Inflammatory macrophage (primary cell): ENCODE measurements around the gene GALR2.
"Not testable (repeated sequence)": the region's sequence is repeated elsewhere in the genome, so short reads cannot be mapped to it uniquely, and the experiment has no call there.

ENCODE experiments used
- DNase-seq, 2 donors: peaks; one replicate each; pipeline ENCODE4 v3.0.0-alpha.2; 2020 to 2022

GALR2 gene

GRCh38 chr17:76050538-76051467, 23.8 kb upstream of the GALR2 start:
- DNase-seq = no peak

GRCh38 chr17:76051561-76051960, 23.0 kb upstream of the GALR2 start:
- DNase-seq = no peak

- DNase-seq = peak; percentile 43 to 64
Observed at GRCh38 chr17:76053246-76054111, 21.1 kb upstream of the GALR2 start.

- no peak for DNase-seq
Observed at GRCh38 chr17:76054112-76054476, 20.5 kb upstream of the GALR2 start.

GRCh38 chr17:76056882-76057281, 17.7 kb upstream of the GALR2 start:
- no peak for DNase-seq

GRCh38 chr17:76058264-76058663, 16.3 kb upstream of the GALR2 start:
- DNase-seq = not testable (repeated sequence)

- no peak for DNase-seq
Observed at GRCh38 chr17:76063875-76064546, 10.6 kb upstream of the GALR2 start.

GRCh38 chr17:76065775-76066174, 8.8 kb upstream of the GALR2 start:
- no peak for DNase-seq

- DNase-seq = no peak
Observed at GRCh38 chr17:76071531-76072147, 2.9 kb upstream of the GALR2 start.

GRCh38 chr17:76072148-76072858, 2.3 kb upstream of the GALR2 start, which contains the start of gene SRP68:
SRP68 (minus strand) TSS chr17:76072517; CDS start chr17:76072491, 26 bp downstream.
- peak; percentile 87 to 94 for DNase-seq

- DNase-seq = peak; percentile 16 to 34
Observed at GRCh38 chr17:76075364-76076145, 974 bp downstream of the GALR2 start.

GRCh38 chr17:76076146-76076764, 1.7 kb downstream of the GALR2 start:
- no peak for DNase-seq

- no peak for DNase-seq
Observed at GRCh38 chr17:76076765-76077583, 2.4 kb downstream of the GALR2 start.

GRCh38 chr17:76077584-76078110, 3.1 kb downstream of the GALR2 start:
- no peak for DNase-seq

- peak in 1 of 2 donors; percentile 12 for DNase-seq
Observed at GRCh38 chr17:76078370-76078769, 3.8 kb downstream of the GALR2 start.

- no peak for DNase-seq
Observed at GRCh38 chr17:76078860-76079534, 4.4 kb downstream of the GALR2 start, which contains the start of gene ZACN. ZACN (plus strand) TSS chr17:76079182; CDS start chr17:76079265, 83 bp downstream.

GRCh38 chr17:76079535-76079955, 5.0 kb downstream of the GALR2 start:
- no peak for DNase-seq
